Endodermal cell (in vitro differentiated cells): Measurements from ENCODE around the gene HRH2. TPM values are rescaled to one million over a fixed set of nuclear protein-coding genes. Genes with fewer than 3 reads are reported as not detected.

Experiments
- DNase-seq: peaks from one replicate; pipeline ENCODE4 v3.0.0-alpha.2; 2017
- H3K27ac ChIP-seq: 2 replicates; pipeline ENCODE4 v1.5.1; 2013; ENCODE audit warnings: mild to moderate bottlenecking, low read depth, low read length, moderate library complexity
- H3K27me3 ChIP-seq: 2 replicates; pipeline ENCODE4 v1.6.1; 2013; ENCODE audit warnings: mild to moderate bottlenecking, low read length, moderate library complexity; ENCODE audit not compliant: insufficient read depth, control insufficient read depth, poor library complexity, severe bottlenecking
- H3K36me3 ChIP-seq: 2 replicates; pipeline ENCODE4 v1.7.0; 2013; ENCODE audit warnings: mild to moderate bottlenecking, low read length, moderate library complexity; ENCODE audit not compliant: control insufficient read depth, insufficient read depth
- H3K4me1 ChIP-seq: one replicate; pipeline ENCODE4 v1.7.0; 2013; ENCODE audit warnings: low read length; ENCODE audit not compliant: control insufficient read depth, insufficient read depth
- H3K4me3 ChIP-seq: 2 replicates; pipeline ENCODE4 v1.5.1; 2013; ENCODE audit warnings: mild to moderate bottlenecking, low read length, moderate library complexity
- H3K9ac ChIP-seq: 2 replicates; pipeline ENCODE4 v1.6.1; 2013; ENCODE audit warnings: mild to moderate bottlenecking, low read length, moderate library complexity; ENCODE audit not compliant: poor library complexity, severe bottlenecking; ENCODE audit errors: extremely low read depth
- H3K9me3 ChIP-seq: 2 replicates; pipeline ENCODE4 v1.6.1; 2013; ENCODE audit warnings: mild to moderate bottlenecking, low read length, moderate library complexity; ENCODE audit not compliant: control insufficient read depth
- H3K27ac Mint-ChIP-seq: 2 replicates; pipeline ENCODE4 v1.8.0; 2020; ENCODE audit warnings: mixed read lengths
- H3K27me3 Mint-ChIP-seq: 2 replicates; pipeline ENCODE4 v1.8.0; 2021; ENCODE audit warnings: mild to moderate bottlenecking, mixed read lengths; ENCODE audit not compliant: insufficient read depth
- H3K36me3 Mint-ChIP-seq: 2 replicates; pipeline ENCODE4 v1.8.0; 2020; ENCODE audit warnings: low read depth, mixed read lengths
- H3K4me1 Mint-ChIP-seq: 2 replicates; pipeline ENCODE4 v1.8.0; 2020; ENCODE audit warnings: mixed read lengths
- H3K4me3 Mint-ChIP-seq: 2 replicates; pipeline ENCODE4 v1.8.0; 2020; ENCODE audit warnings: mild to moderate bottlenecking, moderate library complexity, mixed read lengths
- H3K9me3 Mint-ChIP-seq: 2 replicates; pipeline ENCODE4 v1.8.0; 2020; ENCODE audit warnings: mild to moderate bottlenecking, mixed read lengths
- WGBS, 2 experiments: methylation state at CpG; one replicate each; pipeline versions ENCODE4 v1.1.5 to v1.1.7; 2013; ENCODE audit warnings: missing lambda C conversion rate in 2 of 2, mixed read lengths in 1 of 2; ENCODE audit not compliant: insufficient coverage in 1 of 2, insufficient read length in 1 of 2; 5-methylcytosine and 5-hydroxymethylcytosine counted together
- total RNA-seq, 2 donors: library from RNA; stranded (reverse); fragmentation: NEBNext Ultra II Directional in 1 of 2; extraction: Animal tissue kit (Norgen Biotek cat#: 25700) in 1 of 2; gene quantifications; 2 replicates in 1 of 2; 3 replicates in 1 of 2; pipeline ENCODE4 v1.2.1, GENCODE V29; 2021
- TF ChIP-seq, protein P1 (sequence below): fragments of 200-600 bp; sonication (generic); conservative IDR thresholded peaks from 2 replicates; pipeline ENCODE4 v1.5.0; 2021; ENCODE audit warnings: antibody characterized with exemption, mild to moderate bottlenecking

The HRH2 gene
- total RNA-seq, 2 donors from 2014 or later = 2.1 to 3.3 TPM

DNA sequence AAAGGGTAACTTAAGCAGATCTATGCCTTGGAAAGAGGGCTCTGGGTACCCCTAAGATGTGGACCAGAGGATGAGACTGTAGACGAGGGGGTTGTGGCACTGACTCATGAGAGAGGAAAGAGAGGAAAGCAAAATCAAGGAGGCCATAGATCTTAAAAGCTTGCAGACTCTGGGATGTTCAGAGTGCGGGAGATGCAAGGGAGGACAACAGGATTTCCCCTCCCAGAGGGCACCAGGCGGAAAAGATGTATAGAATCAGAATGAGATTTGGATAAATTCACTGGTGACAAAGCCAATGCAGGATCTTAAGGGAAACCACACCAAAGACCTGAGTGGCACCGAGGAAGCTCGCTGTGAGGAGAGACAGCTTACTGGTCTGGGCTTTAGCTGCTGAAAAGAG is 27.1 kb downstream of the HRH2 start:
- Histone ChIP-seq H3K9ac (no peak overlapping the region), H3K27me3 (no peaks in the 10 kb centered on the region), H3K9me3 (peaks cover 6% of the 10 kb centered on the region), H3K4me3 (no peak overlapping the region), H3K4me1 (peaks cover 12% of the 10 kb centered on the region), H3K36me3 (no peaks in the 10 kb centered on the region), H3K27ac (no peak overlapping the region)
- WGBS, 2 experiments = 91 to 98% methylated on average over 5 of the region's 5 CpGs
- no peak overlapping the region for H3K4me3 Mint-ChIP-seq
- TF ChIP-seq, protein P1, sequence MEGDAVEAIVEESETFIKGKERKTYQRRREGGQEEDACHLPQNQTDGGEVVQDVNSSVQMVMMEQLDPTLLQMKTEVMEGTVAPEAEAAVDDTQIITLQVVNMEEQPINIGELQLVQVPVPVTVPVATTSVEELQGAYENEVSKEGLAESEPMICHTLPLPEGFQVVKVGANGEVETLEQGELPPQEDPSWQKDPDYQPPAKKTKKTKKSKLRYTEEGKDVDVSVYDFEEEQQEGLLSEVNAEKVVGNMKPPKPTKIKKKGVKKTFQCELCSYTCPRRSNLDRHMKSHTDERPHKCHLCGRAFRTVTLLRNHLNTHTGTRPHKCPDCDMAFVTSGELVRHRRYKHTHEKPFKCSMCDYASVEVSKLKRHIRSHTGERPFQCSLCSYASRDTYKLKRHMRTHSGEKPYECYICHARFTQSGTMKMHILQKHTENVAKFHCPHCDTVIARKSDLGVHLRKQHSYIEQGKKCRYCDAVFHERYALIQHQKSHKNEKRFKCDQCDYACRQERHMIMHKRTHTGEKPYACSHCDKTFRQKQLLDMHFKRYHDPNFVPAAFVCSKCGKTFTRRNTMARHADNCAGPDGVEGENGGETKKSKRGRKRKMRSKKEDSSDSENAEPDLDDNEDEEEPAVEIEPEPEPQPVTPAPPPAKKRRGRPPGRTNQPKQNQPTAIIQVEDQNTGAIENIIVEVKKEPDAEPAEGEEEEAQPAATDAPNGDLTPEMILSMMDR = no peak
- H3K27ac Mint-ChIP-seq = no peak overlapping the region
- H3K9me3 Mint-ChIP-seq = peaks cover 7% of the 10 kb centered on the region
- DNase-seq = no peak
- H3K36me3 Mint-ChIP-seq = peaks cover 9% of the 10 kb centered on the region
- H3K4me1 Mint-ChIP-seq = peaks cover 24% of the 10 kb centered on the region
- peaks cover 6% of the 10 kb centered on the region for H3K27me3 Mint-ChIP-seq

DNA sequence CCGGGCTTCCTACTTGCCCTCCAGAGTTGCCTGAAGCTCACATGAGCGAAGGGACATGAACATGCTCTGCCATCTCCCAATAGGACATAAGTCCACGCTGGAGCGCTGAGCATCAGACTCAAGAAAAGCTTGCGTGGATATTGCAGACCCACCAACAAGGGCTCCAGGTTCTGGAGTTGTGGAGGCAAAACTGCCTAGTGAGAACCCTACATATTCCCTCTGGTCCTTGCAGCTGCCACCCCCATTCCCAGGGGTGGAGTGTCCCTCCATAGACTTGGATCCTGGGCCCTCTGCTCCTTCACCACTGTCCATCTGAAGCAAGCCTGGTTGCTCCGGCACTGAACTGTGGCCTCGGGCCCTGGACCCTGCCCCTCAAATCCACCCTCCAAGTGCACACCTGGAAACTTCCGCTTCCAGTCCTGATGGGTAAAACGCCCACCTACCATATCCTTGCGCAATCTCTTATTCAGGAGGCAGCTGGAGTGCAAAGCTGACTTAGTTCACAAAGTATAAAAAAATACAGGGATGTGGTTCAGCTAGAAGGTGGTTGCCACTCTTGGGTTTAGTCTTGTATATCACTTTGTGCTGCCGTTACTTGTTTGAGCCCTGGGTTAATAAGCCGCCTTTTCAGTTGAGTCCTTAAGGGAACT is 28.0 kb downstream of the HRH2 start:
- no peak overlapping the region for H3K9ac ChIP-seq
- TF ChIP-seq, protein P1 = no peak
- H3K27me3 ChIP-seq = no peaks in the 10 kb centered on the region
- Mint-ChIP-seq H3K4me1 (peaks cover 30% of the 10 kb centered on the region), H3K9me3 (peaks cover 7% of the 10 kb centered on the region), H3K4me3 (no peak overlapping the region), H3K27ac (no peak overlapping the region), H3K27me3 (peaks cover 4% of the 10 kb centered on the region), H3K36me3 (peaks cover 9% of the 10 kb centered on the region)
- no peak overlapping the region for H3K27ac ChIP-seq
- H3K9me3 ChIP-seq = peaks cover 6% of the 10 kb centered on the region
- no peak for DNase-seq
- no peaks in the 10 kb centered on the region for H3K36me3 ChIP-seq
- no peak overlapping the region for H3K4me3 ChIP-seq
- peaks cover 12% of the 10 kb centered on the region for H3K4me1 ChIP-seq
- WGBS, 2 experiments = 93 to 96% methylated on average over 9 to 12 of the region's 12 CpGs

DNA sequence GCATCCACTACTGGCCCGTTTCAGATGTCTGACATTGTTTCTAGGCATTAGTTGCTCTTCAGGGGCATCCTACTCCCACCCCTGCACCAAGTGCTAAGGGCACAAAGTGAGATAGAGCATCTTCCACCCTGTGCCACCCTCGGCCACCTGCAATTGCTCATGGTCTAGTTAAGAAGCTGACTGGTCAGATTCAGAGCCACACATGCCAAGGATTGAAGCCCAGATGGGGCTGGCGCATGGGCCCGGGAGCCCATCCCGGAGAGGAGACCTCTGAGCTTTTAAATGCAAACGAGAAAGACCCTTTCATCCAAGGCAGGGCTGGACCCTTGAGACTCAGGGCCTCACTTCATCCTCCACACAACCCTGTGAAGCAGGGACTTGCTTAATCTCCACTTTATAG is 28.5 kb downstream of the HRH2 start:
- H3K9me3 ChIP-seq = peaks cover 6% of the 10 kb centered on the region
- DNase-seq = no peak
- peaks cover 12% of the 10 kb centered on the region for H3K4me1 ChIP-seq
- no peak overlapping the region for H3K4me3 ChIP-seq
- no peak overlapping the region for H3K9ac ChIP-seq
- no peak overlapping the region for H3K27ac ChIP-seq
- peaks cover 33% of the 10 kb centered on the region for H3K4me1 Mint-ChIP-seq
- no peaks in the 10 kb centered on the region for H3K36me3 ChIP-seq
- no peak overlapping the region for H3K4me3 Mint-ChIP-seq
- TF ChIP-seq, protein P1 = no peak
- WGBS, 2 experiments = 89 to 90% methylated on average over 5 to 6 of the region's 6 CpGs
- H3K27me3 ChIP-seq = no peaks in the 10 kb centered on the region
- no peak overlapping the region for H3K27ac Mint-ChIP-seq
- peaks cover 9% of the 10 kb centered on the region for H3K36me3 Mint-ChIP-seq
- H3K9me3 Mint-ChIP-seq = peaks cover 7% of the 10 kb centered on the region
- H3K27me3 Mint-ChIP-seq = peaks cover 4% of the 10 kb centered on the region
